NCI-H1694 (cell line): Measurements from ENCODE around the gene METTL25.
"Not testable (repeated sequence)": the region's sequence is repeated elsewhere in the genome, so short reads cannot be mapped to it uniquely, and the experiment has no call there.

Experiments used
- DNase-seq: peaks from one replicate; lab custom pipeline; 2025; lab: John Stamatoyannopoulos, UW

Gene METTL25

DNA sequence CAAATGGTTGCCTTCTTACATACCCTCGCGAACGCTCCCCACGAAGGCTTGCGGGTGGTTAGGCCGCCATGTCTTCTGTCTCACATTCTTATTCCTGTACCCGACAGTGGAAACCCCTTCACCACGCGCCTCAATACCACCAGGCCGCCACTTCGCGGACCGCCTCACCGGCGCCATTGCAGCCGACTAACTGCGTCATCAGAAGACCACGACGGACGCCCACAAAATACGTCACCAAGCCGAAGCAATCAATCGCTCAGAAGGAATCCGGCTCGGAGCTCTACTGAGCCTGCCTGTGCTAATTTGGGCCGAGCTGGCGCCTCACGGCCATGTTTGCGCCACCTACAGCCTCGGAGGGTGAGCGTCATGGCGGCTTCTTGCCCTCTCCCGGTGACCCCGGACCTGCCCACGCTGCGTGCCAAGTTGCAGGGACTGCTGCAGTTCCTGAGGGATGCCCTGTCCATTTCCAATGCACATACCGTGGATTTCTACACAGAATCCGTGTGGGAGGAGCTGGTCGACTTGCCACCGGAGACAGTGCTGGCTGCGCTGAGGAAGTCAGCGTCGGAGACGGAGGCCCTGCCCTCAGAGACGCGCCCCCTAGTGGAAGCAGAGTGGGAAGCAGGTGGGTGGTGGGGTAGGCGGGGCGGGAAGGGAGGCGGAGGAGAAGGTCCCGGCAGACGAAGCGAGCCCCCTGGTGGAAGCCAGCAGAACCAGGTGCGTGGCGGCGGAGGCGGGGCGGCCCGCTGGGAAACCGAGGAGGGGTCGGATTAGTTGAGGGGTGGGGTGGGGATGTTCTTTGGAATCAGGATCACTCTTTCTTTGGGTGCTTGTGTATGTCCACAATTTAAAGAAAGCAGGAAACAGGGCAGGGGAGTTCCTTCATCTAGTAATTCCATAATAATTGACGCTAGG lies at the start of gene METTL25, which contains the start of gene CCDC59:
TSS of gene METTL25 (plus strand) at position 330 of the 915 bp plus-strand sequence. CDS start at position 367, 37 bp downstream.
TSS of gene CCDC59 (minus strand) at position 188 of the 915 bp plus-strand sequence. CDS start at position 177, 11 bp downstream.
- DNase-seq, result peak; percentile 86

DNA sequence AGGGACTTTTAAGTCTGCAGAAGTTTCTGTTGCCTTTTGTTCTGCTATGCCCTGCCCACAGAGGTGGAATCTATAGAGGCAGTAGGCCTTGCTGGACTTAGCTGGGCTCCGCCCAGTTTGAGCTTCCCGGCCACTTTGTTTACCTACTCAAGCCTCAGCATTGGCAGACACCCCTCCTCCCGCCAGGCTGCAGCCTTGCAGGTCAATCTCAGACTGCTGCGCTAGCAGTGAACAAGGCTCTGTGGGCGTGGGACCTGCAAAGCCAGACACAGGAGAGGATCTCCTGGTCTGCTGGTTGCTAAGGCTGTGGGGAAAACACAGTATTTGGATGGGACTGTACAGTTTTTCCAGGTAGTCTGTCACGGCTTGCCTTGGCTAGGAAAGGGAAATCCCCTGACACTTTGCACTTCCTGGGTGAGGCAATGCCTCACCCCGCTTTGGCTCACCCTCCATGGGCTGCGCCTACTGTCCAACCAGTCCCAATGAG lies 43.9 kb upstream of the METTL25 start:
- DNase-seq, result no peak

DNA sequence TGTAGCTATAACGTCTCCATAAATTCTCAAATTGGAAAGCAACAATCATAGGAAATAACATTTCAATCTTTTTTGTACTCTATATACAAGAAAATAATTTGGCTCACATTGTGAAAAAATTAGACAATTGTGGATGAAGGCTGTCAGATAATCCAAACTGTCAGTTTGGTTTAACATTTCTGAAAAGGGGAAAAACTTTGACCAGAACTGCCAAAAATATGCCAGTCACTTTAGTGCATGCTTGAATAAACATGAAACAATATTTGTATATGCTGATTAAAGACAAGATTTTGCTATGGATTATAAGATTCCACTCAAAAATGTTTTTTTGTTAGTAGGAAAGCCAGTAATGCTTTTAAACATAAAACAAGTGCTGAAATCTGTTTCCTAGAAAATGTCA lies 39.1 kb upstream of the METTL25 start:
- DNase-seq, result no peak

DNA sequence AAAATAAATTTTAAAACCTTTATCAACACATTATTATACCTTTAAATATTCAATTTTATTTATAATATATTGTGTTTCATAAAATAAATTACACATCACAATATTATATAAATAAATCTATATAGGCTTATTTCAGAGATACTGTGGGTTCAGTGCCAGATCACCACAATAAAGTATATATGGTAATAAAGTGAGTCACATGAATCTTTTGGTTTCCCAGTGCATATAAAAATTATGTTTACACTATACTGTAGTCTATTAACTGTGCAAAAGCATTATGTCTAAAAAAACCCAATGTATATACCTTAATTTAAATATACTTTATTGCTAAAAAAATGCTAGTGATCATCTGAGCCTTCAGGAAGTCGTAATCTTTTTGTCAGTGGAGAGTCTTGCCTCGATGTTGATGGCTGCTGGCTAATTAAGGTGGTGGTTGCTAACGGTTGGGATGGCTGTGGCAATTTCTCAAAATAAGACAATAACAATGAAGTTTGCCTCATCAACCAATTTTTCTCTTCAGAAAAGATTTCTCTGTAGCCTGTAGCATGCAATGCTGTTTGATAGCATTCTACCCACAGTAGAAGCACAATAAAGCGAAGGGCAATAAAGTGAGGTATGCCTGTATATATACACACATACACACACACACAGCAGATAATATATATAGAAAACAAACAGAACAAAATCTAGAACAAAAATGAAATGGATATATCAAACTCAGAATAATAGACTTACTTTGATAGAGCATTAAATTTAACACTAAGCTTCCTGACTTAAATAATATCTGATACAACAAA lies 32.6 kb upstream of the METTL25 start:
- no peak for DNase-seq

- peak; percentile 27 for DNase-seq
These were observed 31.3 kb upstream of the METTL25 start for GRCh38 chr12:82326905-82327503.

DNA sequence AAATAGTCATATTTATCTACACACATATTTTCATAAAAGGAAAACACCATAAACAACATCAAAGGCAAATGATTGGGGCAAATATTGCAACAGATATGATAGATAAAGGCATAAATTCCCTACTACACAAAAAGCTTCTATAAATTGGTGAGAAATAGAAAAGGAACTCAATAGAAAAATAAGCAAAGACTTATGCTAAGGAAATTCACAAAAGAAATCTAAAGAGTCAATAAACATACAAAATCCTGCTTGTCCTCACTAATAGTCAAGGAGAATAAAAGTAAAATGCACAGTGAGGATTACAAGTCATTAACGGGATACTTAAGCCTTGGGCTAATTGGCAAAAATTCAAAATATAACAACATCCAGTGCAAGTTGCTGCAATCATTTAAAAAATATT lies 30.5 kb upstream of the METTL25 start:
- no peak for DNase-seq

DNA sequence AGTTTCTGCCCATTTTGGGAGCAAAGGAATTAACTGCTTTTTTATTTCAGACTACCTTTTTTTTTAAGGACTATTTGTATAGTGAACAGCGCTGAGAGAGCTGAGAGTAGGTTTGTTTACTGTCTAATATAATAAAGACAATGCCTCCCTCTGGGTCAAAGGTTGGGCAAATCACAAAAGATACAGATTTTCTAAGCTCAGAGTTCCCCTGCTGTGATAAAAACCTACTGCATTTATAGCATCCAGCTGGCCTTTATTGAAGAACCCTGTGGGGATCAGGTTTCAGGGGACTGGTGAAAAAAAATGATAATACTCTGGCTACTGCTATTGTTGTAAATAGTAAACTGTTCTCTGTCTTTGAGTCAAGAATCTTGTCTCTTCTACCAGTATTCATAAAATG lies 28.8 kb upstream of the METTL25 start:
- no peak for DNase-seq

- DNase-seq, result no peak
These were observed 8.2 kb upstream of the METTL25 start for GRCh38 chr12:82350161-82350560.

DNA sequence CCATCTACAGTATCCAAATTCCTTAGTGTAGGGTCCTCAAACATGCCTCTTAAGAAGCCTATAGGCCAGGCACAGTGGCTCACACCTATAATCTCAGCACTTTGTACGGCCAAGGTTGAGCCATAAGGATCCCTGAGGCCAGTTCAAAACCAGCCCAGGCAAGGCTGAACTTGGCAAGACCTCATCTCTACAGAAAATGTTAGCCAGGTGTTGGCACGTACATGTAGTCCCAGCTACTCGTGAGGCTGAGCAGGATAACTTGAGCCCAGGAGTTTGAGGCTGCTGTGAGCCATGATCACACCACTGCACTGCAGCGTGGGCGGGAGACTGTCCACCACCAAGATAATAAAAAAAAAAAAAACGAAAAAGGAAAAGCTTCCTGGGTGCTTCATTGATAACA lies 6.9 kb upstream of the METTL25 start:
- DNase-seq, result no peak

GRCh38 chr12:82357340-82357739 lies 989 bp upstream of the METTL25 start:
- DNase-seq, result no peak

DNA sequence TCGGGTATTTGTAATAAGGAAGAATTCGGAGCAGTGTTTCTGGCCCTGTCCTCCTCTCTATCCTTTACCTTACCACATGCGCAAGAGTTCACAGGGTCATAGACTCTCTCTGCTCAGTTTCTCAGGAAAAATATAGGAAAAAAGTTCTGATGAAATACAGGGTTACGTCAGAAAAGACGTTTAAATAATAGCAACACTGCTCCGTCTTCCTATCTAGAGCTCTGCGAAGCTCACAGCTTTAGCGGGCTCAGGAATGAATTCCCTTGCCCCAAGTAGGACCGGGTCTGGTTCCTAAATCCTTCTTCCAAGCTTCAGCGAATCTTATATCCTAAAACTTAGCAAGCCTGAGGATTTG lies 507 bp upstream of the METTL25 start:
- no peak for DNase-seq

DNA sequence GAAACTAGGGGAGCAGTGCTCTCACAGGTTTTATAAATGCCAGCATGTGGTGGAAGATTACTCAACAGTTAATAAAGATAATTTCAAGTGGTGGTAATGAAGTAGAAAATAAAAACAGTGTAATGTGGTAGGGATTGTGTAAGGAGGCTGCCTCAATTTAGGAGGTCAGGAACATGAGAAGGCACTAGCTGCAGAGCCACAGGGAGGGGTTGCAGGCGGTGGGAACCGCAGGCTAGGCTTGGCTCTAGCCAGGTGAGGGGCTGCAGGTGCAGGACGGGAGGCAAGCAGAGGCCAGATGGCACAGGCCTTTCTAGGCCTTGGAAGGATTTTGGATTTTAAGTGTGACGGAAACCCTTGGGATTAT lies 768 bp downstream of the METTL25 start:
- no peak for DNase-seq

DNA sequence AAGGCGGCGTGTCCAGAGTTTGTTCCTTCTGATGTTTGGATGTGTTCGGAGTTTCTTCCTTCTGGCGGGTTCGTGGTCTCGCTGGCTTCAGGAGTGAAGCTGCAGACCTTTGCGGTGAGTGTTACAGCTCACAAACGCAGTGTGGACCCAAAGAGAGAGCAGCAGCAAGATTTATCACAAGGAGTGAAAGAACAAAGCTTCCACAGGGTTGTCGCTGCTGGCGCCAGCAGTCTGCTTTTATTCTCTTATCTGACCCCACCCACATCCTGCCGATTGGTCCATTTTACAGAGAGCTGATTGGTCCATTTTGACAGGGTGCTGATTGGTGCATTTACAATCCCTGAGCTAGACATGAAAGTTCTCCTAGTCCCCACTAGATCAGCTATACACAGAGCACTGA lies 2.5 kb downstream of the METTL25 start:
- not testable (repeated sequence) for DNase-seq

GRCh38 chr12:82361461-82361915 lies 3.2 kb downstream of the METTL25 start:
- no peak for DNase-seq

- DNase-seq, result no peak
These were observed 5.7 kb downstream of the METTL25 start for GRCh38 chr12:82363990-82364389.

DNA sequence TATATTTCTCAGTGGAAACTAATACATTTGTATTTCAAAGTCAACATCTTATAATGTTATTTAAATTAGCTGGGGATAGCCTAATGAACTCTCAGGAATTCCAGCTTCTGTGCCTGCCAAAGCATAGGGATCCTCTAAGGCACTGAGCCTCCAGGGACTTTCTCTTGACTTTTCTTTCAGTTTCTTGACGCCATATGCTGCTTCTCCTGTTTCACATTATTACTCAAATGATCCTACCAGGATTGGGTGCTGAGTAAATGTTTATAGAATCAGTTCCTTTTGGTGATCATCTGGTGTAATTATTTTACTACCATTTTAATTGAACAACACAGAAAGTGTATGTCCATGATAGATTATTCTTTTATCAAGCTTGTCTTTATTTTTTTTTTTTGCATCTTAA lies 7.9 kb downstream of the METTL25 start:
- DNase-seq, result no peak

DNA sequence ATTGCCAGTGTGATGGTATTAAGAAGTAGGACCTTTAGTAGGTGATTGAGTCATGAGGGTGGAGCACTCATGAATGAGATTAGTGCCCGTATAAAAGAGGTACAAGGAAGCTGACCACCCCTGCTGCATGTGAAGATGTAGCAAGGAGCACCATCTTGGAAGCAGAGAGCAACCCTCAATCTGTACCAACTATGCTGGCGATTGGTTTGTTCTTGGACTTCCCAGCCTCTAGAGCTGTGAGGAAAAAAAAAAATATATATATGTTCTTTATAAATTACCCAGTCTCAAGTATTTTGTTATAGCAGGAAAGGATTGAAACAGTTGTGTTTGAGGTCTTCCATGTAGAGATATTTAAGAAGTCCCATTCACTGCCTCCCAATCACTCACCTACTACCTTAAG lies 16.9 kb downstream of the METTL25 start:
- DNase-seq, result no peak

DNA sequence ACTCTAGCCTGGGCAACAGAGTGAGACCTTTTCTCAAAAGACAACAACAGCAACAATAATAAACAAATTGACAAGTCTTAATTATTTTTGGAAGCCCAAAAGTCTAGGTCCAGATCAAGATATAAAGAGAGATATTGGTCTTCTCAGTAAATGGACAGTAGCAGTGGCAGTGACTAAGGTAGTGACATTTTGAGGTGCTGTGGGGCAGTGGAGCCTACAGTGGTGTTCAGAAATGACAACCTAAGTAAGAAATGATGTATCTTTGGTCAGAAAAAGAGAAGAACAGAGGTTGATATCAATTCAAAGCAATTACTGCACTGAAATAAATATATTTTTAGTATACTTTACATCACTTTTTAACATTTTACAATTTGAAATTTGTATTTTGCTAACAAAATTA lies 20.7 kb downstream of the METTL25 start:
- DNase-seq, result no peak

DNA sequence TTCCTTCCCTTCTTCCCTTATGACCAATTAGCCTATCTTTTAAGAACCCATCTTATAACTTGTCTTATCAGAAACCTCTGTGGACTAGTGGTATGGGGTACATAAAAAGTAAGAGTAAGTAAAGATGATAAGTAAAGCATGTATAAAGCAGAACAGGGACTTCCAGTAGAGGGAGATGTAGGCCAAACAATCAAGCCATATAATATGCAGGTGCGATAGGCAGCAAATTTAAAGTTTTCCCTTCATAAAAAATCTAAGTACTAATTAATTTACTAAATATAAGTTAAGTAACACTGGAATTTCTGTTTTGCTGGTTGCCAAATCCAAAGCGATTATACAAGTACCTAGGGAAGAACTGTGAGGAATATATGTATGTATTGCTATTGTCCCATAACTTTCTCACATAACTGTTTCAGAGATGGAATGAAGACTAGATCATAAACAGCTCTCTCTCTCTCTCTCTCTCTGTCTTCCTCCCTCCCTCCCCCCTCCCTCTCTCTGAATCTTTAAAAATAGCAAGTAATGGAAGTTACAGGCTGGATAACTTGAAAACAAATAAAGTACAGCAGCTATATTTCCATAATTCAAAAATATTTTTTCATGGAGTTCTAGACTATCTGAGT lies 25.7 kb downstream of the METTL25 start:
- peak; percentile 7 for DNase-seq

DNA sequence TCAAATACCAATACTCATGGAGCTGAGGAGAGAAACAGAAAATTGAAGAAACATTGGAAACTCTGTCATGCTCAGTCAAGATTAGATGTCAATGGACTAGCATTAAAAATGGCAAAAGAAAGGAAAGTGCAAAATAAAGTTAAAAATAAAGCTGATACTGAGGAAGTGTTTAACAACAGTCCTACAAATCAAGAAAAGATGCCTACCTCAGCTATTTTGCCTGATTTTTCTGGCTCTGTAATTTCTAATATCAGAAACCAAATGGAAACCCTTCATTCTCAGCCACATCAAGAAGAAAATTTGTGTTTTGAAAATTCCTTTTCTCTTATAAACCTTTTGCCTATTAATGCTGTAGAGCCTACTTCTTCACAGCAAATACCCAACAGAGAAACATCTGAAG lies 40.5 kb downstream of the METTL25 start:
- no peak for DNase-seq

GRCh38 chr12:82400819-82401218 lies 42.5 kb downstream of the METTL25 start:
- DNase-seq, result no peak

- no peak for DNase-seq
These were observed 48.3 kb downstream of the METTL25 start for GRCh38 chr12:82406651-82407050.
